Thymus (tissue), 11 donors: Measurements from ENCODE around the gene SLC25A6. TPM values are rescaled to one million over a fixed set of nuclear protein-coding genes. Genes with fewer than 3 reads are reported as not detected.

ENCODE experiments used
- DNase-seq, 9 donors: peaks; one replicate each; pipeline ENCODE4 v3.0.0-alpha.2; 2013; ENCODE audit warnings: low spot score in 9 of 9, low read depth in 6 of 9, missing footprints in 1 of 9
- H3K27ac ChIP-seq, 2 donors: one replicate each; pipeline ENCODE4 v1.5.1; 2013; ENCODE audit warnings: control low read depth in 1 of 2, low read depth in 1 of 2, low read length in 1 of 2, mild to moderate bottlenecking in 1 of 2, moderate library complexity in 1 of 2
- H3K27me3 ChIP-seq, 2 donors: one replicate each; pipeline ENCODE4 v1.5.1; 2013; ENCODE audit warnings: low read length in 1 of 2; ENCODE audit not compliant: control insufficient read depth in 2 of 2, insufficient read depth in 1 of 2
- H3K36me3 ChIP-seq, 2 donors: one replicate each; pipeline ENCODE4 v1.5.1; 2013; ENCODE audit warnings: low read length in 1 of 2, mild to moderate bottlenecking in 1 of 2, moderate library complexity in 1 of 2; ENCODE audit not compliant: control insufficient read depth in 2 of 2, insufficient read depth in 2 of 2
- H3K4me1 ChIP-seq, 2 donors: one replicate each; pipeline ENCODE4 v1.5.1; 2013; ENCODE audit warnings: low read length in 2 of 2; ENCODE audit not compliant: control insufficient read depth in 2 of 2, insufficient read depth in 2 of 2
- H3K4me3 ChIP-seq, 2 donors: one replicate each; pipeline ENCODE4 v1.5.1; 2013; ENCODE audit warnings: low read length in 2 of 2, control low read depth in 1 of 2, mild to moderate bottlenecking in 1 of 2
- H3K9me3 ChIP-seq, 2 donors: one replicate each; pipeline ENCODE4 v1.5.1; 2013; ENCODE audit warnings: low read length in 1 of 2, mild to moderate bottlenecking in 1 of 2; ENCODE audit not compliant: control insufficient read depth in 2 of 2, insufficient read depth in 1 of 2
- WGBS: extraction: QIAGEN DNeasy Blood & Tissue Kit; methylation state at CpG from one replicate; pipeline ENCODE4 v1.1.7; 2013; 5-methylcytosine and 5-hydroxymethylcytosine counted together
- polyA plus RNA-seq: library from polyadenylated mRNA; stranded (reverse); fragments of 200-250 nt; gene quantifications from one replicate; pipeline ENCODE4 v1.2.3, GENCODE V29; 2013
- total RNA-seq: library from RNA; stranded (reverse); fragments of 120-200 nt; gene quantifications from one replicate; pipeline ENCODE4 v1.2.4, GENCODE V29; 2013
- donor health status: healthy.

The SLC25A6 gene
- total and polyA plus RNA-seq, 2 donors, result 139 to 230 TPM

- peaks cover 8 to 15% of the 10 kb centered on the region in 2 donors for H3K4me1 ChIP-seq
- H3K9me3 ChIP-seq, result peaks cover 0 to 3% of the 10 kb centered on the region in 2 donors
- peaks cover 67% of the 10 kb centered on the region in 2 donors for H3K36me3 ChIP-seq
- H3K4me3 ChIP-seq, result no peak overlapping the region
- DNase-seq, result no peak
- H3K27ac ChIP-seq, result no peak overlapping the region
- over 99% methylated on average over 4 of the region's 4 CpGs for WGBS
- no peaks in the 10 kb centered on the region for H3K27me3 ChIP-seq
These were observed 3.3 kb downstream of the SLC25A6 start for GRCh38 chrX:1388651-1389050.

- 95% methylated on average over 43 of the region's 43 CpGs for WGBS
- Histone ChIP-seq H3K36me3 (peaks cover 70 to 73% of the 10 kb centered on the region in 2 donors), H3K27ac (no peak overlapping the region), H3K27me3 (no peaks in the 10 kb centered on the region), H3K4me3 (no peak overlapping the region), H3K9me3 (peaks cover 0 to 3% of the 10 kb centered on the region in 2 donors), H3K4me1 (peaks cover 8 to 9% of the 10 kb centered on the region in 2 donors)
- no peak for DNase-seq
These were observed 4.7 kb downstream of the SLC25A6 start for GRCh38 chrX:1387141-1387776.

GRCh38 chrX:1386338-1387127 is 5.4 kb downstream of the SLC25A6 start:
- no peaks in the 10 kb centered on the region for H3K27me3 ChIP-seq
- no peak overlapping the region for H3K4me3 ChIP-seq
- peaks cover 70 to 73% of the 10 kb centered on the region in 2 donors for H3K36me3 ChIP-seq
- H3K27ac ChIP-seq, result no peak overlapping the region
- peaks cover 8 to 9% of the 10 kb centered on the region in 2 donors for H3K4me1 ChIP-seq
- peaks cover 0 to 3% of the 10 kb centered on the region in 2 donors for H3K9me3 ChIP-seq
- no peak for DNase-seq
- 98% methylated on average over 41 of the region's 41 CpGs for WGBS

- H3K27ac ChIP-seq, result no peak overlapping the region
- H3K27me3 ChIP-seq, result no peaks in the 10 kb centered on the region
- peaks cover 1% of the 10 kb centered on the region in 2 donors for H3K4me1 ChIP-seq
- DNase-seq, result no peak
- no peak overlapping the region for H3K4me3 ChIP-seq
- peaks cover 0 to 6% of the 10 kb centered on the region in 2 donors for H3K9me3 ChIP-seq
- peaks cover 66% of the 10 kb centered on the region in 2 donors for H3K36me3 ChIP-seq
- WGBS, result 98% methylated on average over 36 of the region's 36 CpGs
These were observed 6.4 kb downstream of the SLC25A6 start for GRCh38 chrX:1385253-1386223.

- H3K27ac ChIP-seq, result no peak overlapping the region
- DNase-seq, result no peak
- H3K4me3 ChIP-seq, result no peak overlapping the region
- H3K27me3 ChIP-seq, result no peaks in the 10 kb centered on the region
- no peaks in the 10 kb centered on the region for H3K4me1 ChIP-seq
- WGBS, result 98% methylated on average over 18 of the region's 18 CpGs
- peaks cover 0 to 5% of the 10 kb centered on the region in 2 donors for H3K9me3 ChIP-seq
- peaks cover 58 to 59% of the 10 kb centered on the region in 2 donors for H3K36me3 ChIP-seq
These were observed 7.2 kb downstream of the SLC25A6 start for GRCh38 chrX:1384658-1385252.

GRCh38 chrX:1380672-1381233 is 11.2 kb downstream of the SLC25A6 start:
- Histone ChIP-seq H3K9me3 (peaks cover 0 to 5% of the 10 kb centered on the region in 2 donors), H3K27ac (peak overlapping the region in 1 of 2 donors; percentile 31), H3K36me3 (peaks cover 19 to 22% of the 10 kb centered on the region in 2 donors), H3K4me1 (no peaks in the 10 kb centered on the region), H3K4me3 (no peak overlapping the region), H3K27me3 (no peaks in the 10 kb centered on the region)
- 86% methylated on average over 20 of the region's 20 CpGs for WGBS
- no peak for DNase-seq

- Histone ChIP-seq H3K27me3 (no peaks in the 10 kb centered on the region), H3K9me3 (peaks cover 0 to 5% of the 10 kb centered on the region in 2 donors), H3K27ac (no peak overlapping the region), H3K4me1 (no peaks in the 10 kb centered on the region), H3K4me3 (no peak overlapping the region), H3K36me3 (peaks cover 3 to 4% of the 10 kb centered on the region in 2 donors)
- 98% methylated on average over 24 of the region's 24 CpGs for WGBS
- DNase-seq, result no peak
These were observed 13.6 kb downstream of the SLC25A6 start for GRCh38 chrX:1378306-1378759.

GRCh38 chrX:1368385-1368698 is 23.6 kb downstream of the SLC25A6 start:
- peaks cover 0 to 6% of the 10 kb centered on the region in 2 donors for H3K36me3 ChIP-seq
- 97% methylated on average over 4 of the region's 4 CpGs for WGBS
- no peak for DNase-seq
- no peaks in the 10 kb centered on the region for H3K4me1 ChIP-seq
- H3K27ac ChIP-seq, result no peak overlapping the region
- no peaks in the 10 kb centered on the region for H3K9me3 ChIP-seq
- H3K4me3 ChIP-seq, result no peak overlapping the region
- no peaks in the 10 kb centered on the region for H3K27me3 ChIP-seq
